SK-N-SH treated with all-trans-retinoic acid at 6 μM for 48 hours (cell line): Measurements from ENCODE around the gene FATE1.

Experiments
- GLIS3 ChIP-seq: fragments of 250-450 bp; sonication (Bioruptor Pico); IDR thresholded peaks from 2 replicates; pipeline ENCODE4 v1.5.0; 2020; ENCODE audit warnings: mild to moderate bottlenecking, moderate library complexity
- ISL1 ChIP-seq: fragments of 250-450 bp; sonication (Bioruptor Pico); IDR thresholded peaks from 2 replicates; pipeline ENCODE4 v2.1.2; 2022; ENCODE audit warnings: mild to moderate bottlenecking, moderate library complexity
- PPARA ChIP-seq: fragments of 250-450 bp; sonication (Bioruptor Pico); IDR thresholded peaks from 2 replicates; pipeline ENCODE4 v1.5.0; 2020; ENCODE audit warnings: mild to moderate bottlenecking, borderline replicate concordance
- RARB ChIP-seq: fragments of 250-450 bp; sonication (Bioruptor Pico); IDR thresholded peaks from 2 replicates; pipeline ENCODE4 v1.8.0; 2021; ENCODE audit warnings: mild to moderate bottlenecking, moderate library complexity
- TOX ChIP-seq: fragments of 250-450 bp; sonication (Bioruptor Pico); IDR thresholded peaks from 2 replicates; pipeline ENCODE4 v1.8.0; 2021; ENCODE audit warnings: mild to moderate bottlenecking, moderate library complexity, borderline replicate concordance
- ZFP30 ChIP-seq: fragments of 450-650 bp; formaldehyde crosslinking; IDR thresholded peaks from 2 replicates; pipeline ENCODE4 v1.5.0; 2022; ENCODE audit warnings: mild to moderate bottlenecking, moderate library complexity
- TF ChIP-seq, protein P1 (sequence below): fragments of 250-450 bp; sonication (Bioruptor Pico); IDR thresholded peaks from 2 replicates; pipeline ENCODE4 v1.5.1; 2021; ENCODE audit warnings: mild to moderate bottlenecking, moderate library complexity
- TF ChIP-seq, protein P2 (sequence below): fragments of 250-450 bp; sonication (Bioruptor Pico); IDR thresholded peaks from 2 replicates; pipeline ENCODE4 v1.5.1; 2020; ENCODE audit warnings: low read depth, mild to moderate bottlenecking, moderate library complexity

DNA sequence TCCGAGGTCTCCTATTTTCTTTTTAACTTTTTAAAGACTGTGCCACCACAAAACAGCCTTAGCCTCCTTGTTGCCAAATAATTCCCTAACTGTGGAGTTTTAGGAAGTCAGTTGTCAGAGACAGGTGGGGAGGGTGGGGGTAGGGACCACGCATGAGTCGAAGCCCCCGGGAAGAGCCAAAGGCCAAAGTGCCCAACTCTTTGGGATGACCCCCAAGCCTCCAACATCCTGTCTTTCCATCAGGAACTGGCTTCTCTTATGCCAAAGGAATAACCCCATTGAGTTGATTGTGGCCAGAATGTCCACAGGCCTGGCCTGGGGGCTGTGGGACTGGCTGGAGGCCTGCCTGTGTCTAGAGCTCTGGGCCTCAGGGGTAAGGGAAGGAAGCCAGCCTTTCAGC is 14.8 kb upstream of the FATE1 start:
- TF ChIP-seq TOX (CRISPR knock-in tag) (no peak), ISL1 (CRISPR knock-in tag) (no peak), GLIS3 (CRISPR knock-in tag) (no peak), PPARA (no peak), ZFP30 (CRISPR knock-in tag) (no peak), RARB (CRISPR knock-in tag) (no peak)
- TF ChIP-seq, protein P1, sequence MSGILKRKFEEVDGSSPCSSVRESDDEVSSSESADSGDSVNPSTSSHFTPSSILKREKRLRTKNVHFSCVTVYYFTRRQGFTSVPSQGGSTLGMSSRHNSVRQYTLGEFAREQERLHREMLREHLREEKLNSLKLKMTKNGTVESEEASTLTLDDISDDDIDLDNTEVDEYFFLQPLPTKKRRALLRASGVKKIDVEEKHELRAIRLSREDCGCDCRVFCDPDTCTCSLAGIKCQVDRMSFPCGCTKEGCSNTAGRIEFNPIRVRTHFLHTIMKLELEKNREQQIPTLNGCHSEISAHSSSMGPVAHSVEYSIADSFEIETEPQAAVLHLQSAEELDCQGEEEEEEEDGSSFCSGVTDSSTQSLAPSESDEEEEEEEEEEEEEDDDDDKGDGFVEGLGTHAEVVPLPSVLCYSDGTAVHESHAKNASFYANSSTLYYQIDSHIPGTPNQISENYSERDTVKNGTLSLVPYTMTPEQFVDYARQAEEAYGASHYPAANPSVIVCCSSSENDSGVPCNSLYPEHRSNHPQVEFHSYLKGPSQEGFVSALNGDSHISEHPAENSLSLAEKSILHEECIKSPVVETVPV (CRISPR knock-in tag): no peak
- TF ChIP-seq, protein P2, sequence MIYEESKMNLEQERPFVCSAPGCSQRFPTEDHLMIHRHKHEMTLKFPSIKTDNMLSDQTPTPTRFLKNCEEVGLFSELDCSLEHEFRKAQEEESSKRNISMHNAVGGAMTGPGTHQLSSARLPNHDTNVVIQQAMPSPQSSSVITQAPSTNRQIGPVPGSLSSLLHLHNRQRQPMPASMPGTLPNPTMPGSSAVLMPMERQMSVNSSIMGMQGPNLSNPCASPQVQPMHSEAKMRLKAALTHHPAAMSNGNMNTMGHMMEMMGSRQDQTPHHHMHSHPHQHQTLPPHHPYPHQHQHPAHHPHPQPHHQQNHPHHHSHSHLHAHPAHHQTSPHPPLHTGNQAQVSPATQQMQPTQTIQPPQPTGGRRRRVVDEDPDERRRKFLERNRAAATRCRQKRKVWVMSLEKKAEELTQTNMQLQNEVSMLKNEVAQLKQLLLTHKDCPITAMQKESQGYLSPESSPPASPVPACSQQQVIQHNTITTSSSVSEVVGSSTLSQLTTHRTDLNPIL (CRISPR knock-in tag): no peak
